ENCODE measurements around the gene ELMO1.

DNA sequence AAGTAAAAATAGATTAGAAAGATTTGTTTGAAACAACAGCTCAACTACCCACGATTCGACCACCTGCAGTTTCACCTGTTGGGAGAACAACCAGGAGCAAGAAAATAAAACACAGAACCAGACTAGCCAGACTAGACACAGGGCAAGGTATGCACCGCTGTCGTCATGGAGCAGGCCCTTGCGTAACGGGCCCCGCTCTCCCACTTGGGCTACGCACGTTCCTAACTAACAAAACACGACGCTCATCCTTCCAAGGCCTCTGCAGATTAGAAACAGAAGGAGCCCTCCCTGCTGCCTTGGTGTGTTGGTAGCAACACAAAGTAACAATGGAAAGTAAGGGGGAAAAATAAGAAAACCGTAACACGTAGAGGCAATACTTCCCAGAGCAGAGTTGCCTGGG is 45.1 kb upstream of the ELMO1 start:
- no peak for TF ChIP-seq POLR2A (IDR thresholded peaks at IDR 0.05; ENCODE audit: low read depth)
- TF ChIP-seq CTCF (IDR thresholded peaks at IDR 0.05), result no peak
